Naive B cell (primary cell): Measurements from ENCODE around the gene C1orf56. TPM values are rescaled to one million over a fixed set of nuclear protein-coding genes. Genes with fewer than 3 reads are reported as not detected.
A peak's percentile ranks its signal among the peaks of the same experiment; 100 is the strongest.

Experiments used
- ATAC-seq, 2 donors: fragments of 150-1000 bp; cut with Tn5 transposase; 2 replicates each; pipeline ENCODE4 v1.10.0; 2021; ENCODE audit warnings: low read depth in 2 of 2, mild to moderate bottlenecking in 2 of 2, moderate library complexity in 2 of 2
- DNase-seq: peaks from one replicate; pipeline ENCODE4 v3.0.0; 2022
- H3K27ac Mint-ChIP-seq, 6 donors: one replicate each; pipeline ENCODE4 v1.8.0; 2020 to 2022; ENCODE audit warnings: mild to moderate bottlenecking in 6 of 6, mixed read lengths in 6 of 6, moderate library complexity in 5 of 6, inconsistent platforms in 2 of 6
- H3K27me3 Mint-ChIP-seq, 3 donors: one replicate each; pipeline ENCODE4 v1.8.0; 2021 to 2022; ENCODE audit warnings: mixed read lengths in 3 of 3, mild to moderate bottlenecking in 1 of 3
- H3K36me3 Mint-ChIP-seq, 2 donors: one replicate each; pipeline ENCODE4 v1.8.0; 2020 to 2022; ENCODE audit warnings: mixed read lengths in 2 of 2, inconsistent platforms in 1 of 2, mild to moderate bottlenecking in 1 of 2
- H3K4me1 Mint-ChIP-seq, 3 donors: one replicate each; pipeline ENCODE4 v1.8.0; 2020 to 2022; ENCODE audit warnings: mixed read lengths in 3 of 3, inconsistent platforms in 1 of 3, mild to moderate bottlenecking in 1 of 3, moderate library complexity in 1 of 3
- H3K4me3 Mint-ChIP-seq, 8 donors: one replicate each; pipeline ENCODE4 v1.8.0; 2020 to 2022; ENCODE audit warnings: mild to moderate bottlenecking in 8 of 8, mixed read lengths in 8 of 8, moderate library complexity in 8 of 8, inconsistent platforms in 2 of 8
- H3K9me3 Mint-ChIP-seq, 7 donors: one replicate each; pipeline ENCODE4 v1.8.0; 2020 to 2022; ENCODE audit warnings: mixed read lengths in 7 of 7, mild to moderate bottlenecking in 5 of 7, inconsistent platforms in 2 of 7, moderate library complexity in 1 of 7
- polyA plus RNA-seq, 6 donors: library from polyadenylated mRNA; unstranded; fragments of 300-500 nt; fragmentation: Illumina TruSeq; gene quantifications; one replicate each; pipeline ENCODE4 v1.2.3, GENCODE V29; 2021; ENCODE audit warnings: low read depth in 6 of 6

C1orf56 gene
- polyA plus RNA-seq, 6 donors from 2014 or later, result 1.3 to 10.7 (median 8.2) TPM

- DNase-seq (peak; percentile 86), ATAC-seq (peak; percentile 85 to 86)
- peak within 1 kb of the TSS; percentile 87 to 100 (median 98) for H3K4me3 Mint-ChIP-seq
- H3K9me3 Mint-ChIP-seq, result no peaks in the 10 kb centered on the region
- H3K36me3 Mint-ChIP-seq, result peaks cover 7 to 38% of the 10 kb centered on the region in 2 donors
- peak within 1 kb of the TSS; percentile 98 to 99 (median 98) for H3K27ac Mint-ChIP-seq
- H3K4me1 Mint-ChIP-seq, result peaks cover 54 to 64% (median 54%) of the 10 kb centered on the region in 3 donors
- no peaks in the 10 kb centered on the region for H3K27me3 Mint-ChIP-seq
Measured at GRCh38 chr1:151059109-151060006, 11.8 kb downstream of the C1orf56 start, which contains the start of gene CDC42SE1. TSS of gene CDC42SE1 (minus strand) at chr1:151059622. CDS start at chr1:151055730, 3,892 bp downstream.

DNA sequence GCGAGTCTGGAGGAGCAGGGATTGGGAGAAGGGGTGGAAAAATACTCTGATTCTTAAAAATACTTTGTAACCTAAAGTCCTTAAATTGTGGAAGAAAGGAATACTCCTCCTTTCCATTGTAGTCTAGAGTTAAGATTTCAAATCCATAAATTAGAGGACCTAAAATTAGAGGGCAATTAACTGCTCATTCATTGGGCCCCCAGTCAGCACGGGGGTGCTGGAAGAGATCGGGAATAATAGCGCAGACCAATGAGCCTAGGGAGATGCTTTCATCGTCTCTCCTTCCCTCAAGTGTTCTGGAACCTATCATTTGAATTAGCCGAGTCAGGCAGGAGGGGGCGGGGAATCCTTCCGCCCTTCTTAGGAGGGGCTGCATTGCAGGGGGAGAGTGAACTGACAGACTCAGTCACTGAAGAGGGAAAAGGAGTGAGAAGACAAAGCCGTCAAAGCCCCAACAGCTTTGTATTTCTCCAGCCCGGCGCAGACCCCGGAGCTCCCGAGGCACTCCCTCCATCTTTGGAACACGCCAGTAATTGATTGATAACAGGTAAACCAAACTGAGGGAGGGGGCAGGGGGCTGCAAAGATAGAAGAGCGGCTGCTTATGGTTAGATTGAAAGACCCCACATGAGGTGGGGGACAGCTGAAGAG lies 12.6 kb downstream of the C1orf56 start, which contains the start of gene MLLT11:
Gene MLLT11, plus strand, starts transcription at position 391 of the 650 bp plus-strand sequence. CDS start 6,828 bp downstream, outside the sequence.
- ATAC-seq (no peak), DNase-seq (no peak)
- H3K27me3 Mint-ChIP-seq, result no peaks in the 10 kb centered on the region
- peaks cover 46 to 59% (median 46%) of the 10 kb centered on the region in 3 donors for H3K4me1 Mint-ChIP-seq
- H3K27ac Mint-ChIP-seq, result peak within 1 kb of the TSS; percentile 98 to 99 (median 98)
- H3K9me3 Mint-ChIP-seq, result no peaks in the 10 kb centered on the region
- peaks cover 2 to 30% of the 10 kb centered on the region in 2 donors for H3K36me3 Mint-ChIP-seq
- H3K4me3 Mint-ChIP-seq, result peak within 1 kb of the TSS; percentile 87 to 100 (median 98)

DNA sequence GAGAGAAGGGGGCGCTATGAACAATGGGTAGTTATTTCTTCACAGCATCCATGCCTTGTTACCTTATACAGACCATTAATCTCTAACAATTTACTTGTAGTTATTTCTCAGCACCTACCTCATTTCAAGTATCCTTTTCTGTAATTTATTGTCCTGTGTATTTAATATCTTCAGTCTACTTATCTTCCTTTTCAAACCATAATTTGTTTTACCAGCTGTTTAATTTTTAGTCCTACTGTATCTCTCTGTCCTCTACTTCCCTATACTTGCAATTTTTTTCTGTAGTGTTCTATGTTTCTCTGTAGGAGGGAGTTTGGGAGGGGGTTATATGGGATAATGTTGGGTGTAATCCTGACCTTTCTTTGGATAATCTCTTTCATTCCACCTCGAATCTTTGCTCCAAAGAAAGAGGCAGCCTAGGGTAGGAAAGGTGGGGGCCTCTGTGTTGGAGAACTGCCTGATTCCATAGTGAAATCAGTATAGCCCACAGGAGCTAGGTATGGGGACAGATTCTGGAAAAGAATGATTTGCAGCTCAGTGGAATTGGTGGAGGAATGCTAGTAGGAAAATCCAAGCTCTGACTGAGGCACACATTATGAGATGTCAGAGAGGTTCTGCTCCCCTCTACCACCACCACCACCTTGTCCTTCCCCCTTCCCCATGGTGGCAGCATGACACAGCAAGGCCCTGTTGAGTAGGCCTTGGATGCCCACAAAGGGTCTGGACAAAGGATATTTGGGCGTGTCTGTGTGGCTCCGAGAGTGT lies 13.3 kb downstream of the C1orf56 start:
- peaks cover 0 to 28% of the 10 kb centered on the region in 2 donors for H3K36me3 Mint-ChIP-seq
- H3K4me1 Mint-ChIP-seq, result peaks cover 39 to 52% (median 39%) of the 10 kb centered on the region in 3 donors
- H3K27ac Mint-ChIP-seq, result peak overlapping the region in 5 of 6 donors; percentile 27 to 99 (median 84)
- no peaks in the 10 kb centered on the region for H3K9me3 Mint-ChIP-seq
- ATAC-seq (no peak), DNase-seq (no peak)
- peak overlapping the region; percentile 87 to 100 (median 98) for H3K4me3 Mint-ChIP-seq
- no peaks in the 10 kb centered on the region for H3K27me3 Mint-ChIP-seq

DNA sequence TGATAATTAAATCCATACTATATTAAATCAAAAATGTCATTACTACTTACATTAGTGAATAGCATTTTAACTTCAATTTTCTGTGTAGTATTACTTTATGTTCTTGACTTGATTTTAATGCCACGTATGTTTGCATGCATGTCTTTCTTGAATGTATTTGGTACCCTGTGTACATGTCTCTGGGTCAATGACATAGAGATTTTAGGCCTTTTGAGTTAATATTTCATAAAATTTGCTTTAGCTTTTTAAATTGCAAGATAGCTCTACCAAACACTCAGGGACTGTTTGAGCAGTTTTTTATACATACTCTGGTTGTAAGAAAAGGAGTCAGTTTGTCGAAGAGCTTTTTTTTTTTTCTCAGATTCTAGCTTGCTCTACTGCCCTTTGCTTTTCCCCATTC lies 14.2 kb downstream of the C1orf56 start:
- peaks cover 30 to 43% (median 31%) of the 10 kb centered on the region in 3 donors for H3K4me1 Mint-ChIP-seq

GRCh38 chr1:151062741-151063371 lies 15.3 kb downstream of the C1orf56 start:
- Mint-ChIP-seq H3K4me3 (peak overlapping the region in 1 of 8 donors; percentile 36), H3K27ac (peak overlapping the region in 2 of 6 donors; percentile 74 to 80), H3K27me3 (no peaks in the 10 kb centered on the region), H3K36me3 (peaks cover 0 to 15% of the 10 kb centered on the region in 2 donors), H3K4me1 (peaks cover 19 to 31% (median 25%) of the 10 kb centered on the region in 3 donors), H3K9me3 (no peaks in the 10 kb centered on the region)
- no peak for DNase-seq
- ATAC-seq, result no peak

More for the DNA sequence above, 14.2 kb downstream of the C1orf56 start:
- Mint-ChIP-seq H3K27me3 (no peaks in the 10 kb centered on the region), H3K9me3 (no peaks in the 10 kb centered on the region), H3K4me3 (peak overlapping the region in 1 of 8 donors; percentile 97), H3K27ac (peak overlapping the region in 1 of 6 donors; percentile 68), H3K36me3 (peaks cover 0 to 25% of the 10 kb centered on the region in 2 donors)
- ATAC-seq, result no peak
- DNase-seq, result no peak

- no peak for DNase-seq
- H3K27me3 Mint-ChIP-seq, result no peaks in the 10 kb centered on the region
- no peaks in the 10 kb centered on the region for H3K9me3 Mint-ChIP-seq
- H3K36me3 Mint-ChIP-seq, result no peaks in the 10 kb centered on the region
- no peak for ATAC-seq
- peaks cover 11 to 18% (median 13%) of the 10 kb centered on the region in 3 donors for H3K4me1 Mint-ChIP-seq
- H3K4me3 Mint-ChIP-seq, result peak overlapping the region in 2 of 8 donors; percentile 14 to 71
- peak overlapping the region in 2 of 6 donors; percentile 2 to 51 for H3K27ac Mint-ChIP-seq
Measured at GRCh38 chr1:151065089-151065645, 17.6 kb downstream of the C1orf56 start.

DNA sequence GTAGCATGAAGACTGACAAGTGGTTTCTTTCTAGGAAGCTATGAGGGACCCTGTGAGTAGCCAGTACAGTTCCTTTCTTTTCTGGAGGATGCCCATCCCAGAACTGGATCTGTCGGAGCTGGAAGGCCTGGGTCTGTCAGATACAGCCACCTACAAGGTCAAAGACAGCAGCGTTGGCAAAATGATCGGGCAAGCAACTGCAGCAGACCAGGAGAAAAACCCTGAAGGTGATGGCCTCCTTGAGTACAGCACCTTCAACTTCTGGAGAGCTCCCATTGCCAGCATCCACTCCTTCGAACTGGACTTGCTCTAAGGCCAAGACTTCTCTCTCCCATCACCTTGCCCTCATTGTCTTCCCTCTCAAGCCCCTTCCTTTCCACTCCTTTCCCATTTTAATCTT lies 19.6 kb downstream of the C1orf56 start:
- no peak for DNase-seq
- Mint-ChIP-seq H3K27me3 (no peaks in the 10 kb centered on the region), H3K27ac (peak overlapping the region in 3 of 6 donors; percentile 6 to 99 (median 83)), H3K9me3 (no peaks in the 10 kb centered on the region), H3K4me3 (peak overlapping the region in 2 of 8 donors; percentile 47 to 99), H3K36me3 (peaks cover 0 to 8% of the 10 kb centered on the region in 2 donors), H3K4me1 (peaks cover 4 to 29% (median 16%) of the 10 kb centered on the region in 3 donors)
- ATAC-seq, result no peak

- peak overlapping the region in 5 of 6 donors; percentile 51 to 99 (median 86) for H3K27ac Mint-ChIP-seq
- peaks cover 0 to 8% of the 10 kb centered on the region in 2 donors for H3K36me3 Mint-ChIP-seq
- H3K27me3 Mint-ChIP-seq, result no peaks in the 10 kb centered on the region
- H3K9me3 Mint-ChIP-seq, result no peaks in the 10 kb centered on the region
- DNase-seq (no peak), ATAC-seq (no peak)
- H3K4me1 Mint-ChIP-seq, result peaks cover 4 to 29% (median 16%) of the 10 kb centered on the region in 3 donors
- peak overlapping the region; percentile 96 to 100 (median 99) for H3K4me3 Mint-ChIP-seq
Measured at GRCh38 chr1:151069103-151069486, 21.5 kb downstream of the C1orf56 start.

DNA sequence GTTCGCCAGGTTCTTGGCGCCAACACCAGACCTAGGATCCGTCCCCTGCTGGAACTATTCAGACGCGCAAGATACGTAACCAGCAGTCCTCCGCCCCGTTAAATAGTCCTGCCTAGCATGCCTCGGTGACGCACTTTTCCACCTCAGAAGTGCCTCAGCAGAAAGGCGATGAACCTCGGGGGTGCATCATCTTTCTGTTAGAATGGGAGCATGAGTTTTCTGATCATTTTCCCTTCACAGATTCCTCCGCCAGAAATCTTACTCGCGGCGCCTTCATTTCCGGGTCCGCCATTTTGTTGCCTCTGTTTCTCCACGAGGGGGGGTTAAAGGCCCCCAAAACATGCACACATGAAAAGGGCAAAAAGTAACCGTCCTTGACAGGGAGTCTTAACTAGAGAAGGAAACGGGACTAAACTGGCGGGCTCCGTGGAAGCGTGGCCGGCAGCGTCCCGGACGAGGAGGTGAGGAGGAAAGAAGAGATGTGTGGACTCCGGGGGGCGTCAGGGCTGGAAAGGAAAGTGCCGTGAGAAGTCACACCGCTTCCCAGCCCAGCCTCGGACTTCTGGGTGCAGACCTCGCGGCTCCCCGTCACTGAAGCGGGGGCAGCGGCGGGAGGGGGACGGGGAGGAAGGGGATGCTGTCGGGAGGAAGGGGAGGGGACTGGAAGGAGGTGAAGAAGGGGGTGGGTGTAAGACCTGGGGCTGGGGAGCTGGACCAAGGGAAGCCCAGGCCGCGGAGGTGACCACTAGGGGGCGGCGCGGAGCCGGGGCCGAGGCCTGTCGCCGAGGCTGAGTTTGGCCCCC lies 23.1 kb downstream of the C1orf56 start, which contains the start of gene GABPB2:
Gene GABPB2, plus strand, starts transcription at position 288 of the 803 bp plus-strand sequence. CDS start 17,429 bp downstream, outside the sequence.
- H3K36me3 Mint-ChIP-seq, result peaks cover 0 to 8% of the 10 kb centered on the region in 2 donors
- H3K4me1 Mint-ChIP-seq, result peaks cover 4 to 29% (median 18%) of the 10 kb centered on the region in 3 donors
- ATAC-seq (peak; percentile 86 to 87), DNase-seq (peak; percentile 86)
- no peaks in the 10 kb centered on the region for H3K9me3 Mint-ChIP-seq
- H3K27me3 Mint-ChIP-seq, result no peaks in the 10 kb centered on the region
- H3K27ac Mint-ChIP-seq, result peak within 1 kb of the TSS; percentile 97 to 100 (median 99)
- peak within 1 kb of the TSS; percentile 96 to 100 (median 99) for H3K4me3 Mint-ChIP-seq

DNA sequence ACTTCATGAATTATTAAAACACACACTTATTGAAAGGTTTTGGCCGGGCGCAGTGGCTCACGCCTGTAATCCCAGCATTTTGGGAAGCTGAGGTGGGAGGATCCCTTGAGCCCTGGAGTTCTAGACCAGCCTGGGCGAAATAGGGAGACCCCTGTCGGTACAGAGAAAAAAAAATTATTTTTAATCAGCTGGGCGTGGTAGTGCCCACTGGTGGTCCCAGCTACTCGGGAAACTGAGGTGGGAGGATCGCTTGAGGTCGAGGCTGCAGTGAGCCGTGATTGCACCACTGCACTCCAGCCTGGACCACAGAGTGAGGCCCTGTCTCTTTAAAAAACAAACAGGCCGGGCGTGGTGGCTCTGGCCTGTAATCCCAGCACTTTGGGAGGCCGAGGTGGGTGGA lies 24.7 kb downstream of the C1orf56 start:
- H3K4me1 Mint-ChIP-seq, result peaks cover 4 to 29% (median 20%) of the 10 kb centered on the region in 3 donors
- peaks cover 0 to 8% of the 10 kb centered on the region in 2 donors for H3K36me3 Mint-ChIP-seq
- peak overlapping the region in 1 of 6 donors; percentile 99 for H3K27ac Mint-ChIP-seq
- H3K27me3 Mint-ChIP-seq, result no peaks in the 10 kb centered on the region
- H3K4me3 Mint-ChIP-seq, result peak overlapping the region in 7 of 8 donors; percentile 20 to 100 (median 98)
- DNase-seq, result no peak
- no peaks in the 10 kb centered on the region for H3K9me3 Mint-ChIP-seq
- ATAC-seq, result no peak

- DNase-seq (no peak), ATAC-seq (no peak)
- Mint-ChIP-seq H3K4me3 (no peak overlapping the region), H3K4me1 (peaks cover 5 to 9% (median 9%) of the 10 kb centered on the region in 3 donors), H3K27ac (peak overlapping the region in 1 of 6 donors; percentile 55), H3K27me3 (no peaks in the 10 kb centered on the region), H3K36me3 (no peaks in the 10 kb centered on the region), H3K9me3 (no peaks in the 10 kb centered on the region)
Measured at GRCh38 chr1:151085953-151086559, 38.5 kb downstream of the C1orf56 start.
